ENCODE measurements around the gene RANBP1. TPM values are rescaled to one million over a fixed set of nuclear protein-coding genes. Genes with fewer than 3 reads are reported as not detected.

Gene RANBP1
- total and polyA plus RNA-seq, 2 of the 13 experiments (the other 11 are each of a cell fraction or from before 2014, with no cell fraction given): 181 to 492 TPM

DNA sequence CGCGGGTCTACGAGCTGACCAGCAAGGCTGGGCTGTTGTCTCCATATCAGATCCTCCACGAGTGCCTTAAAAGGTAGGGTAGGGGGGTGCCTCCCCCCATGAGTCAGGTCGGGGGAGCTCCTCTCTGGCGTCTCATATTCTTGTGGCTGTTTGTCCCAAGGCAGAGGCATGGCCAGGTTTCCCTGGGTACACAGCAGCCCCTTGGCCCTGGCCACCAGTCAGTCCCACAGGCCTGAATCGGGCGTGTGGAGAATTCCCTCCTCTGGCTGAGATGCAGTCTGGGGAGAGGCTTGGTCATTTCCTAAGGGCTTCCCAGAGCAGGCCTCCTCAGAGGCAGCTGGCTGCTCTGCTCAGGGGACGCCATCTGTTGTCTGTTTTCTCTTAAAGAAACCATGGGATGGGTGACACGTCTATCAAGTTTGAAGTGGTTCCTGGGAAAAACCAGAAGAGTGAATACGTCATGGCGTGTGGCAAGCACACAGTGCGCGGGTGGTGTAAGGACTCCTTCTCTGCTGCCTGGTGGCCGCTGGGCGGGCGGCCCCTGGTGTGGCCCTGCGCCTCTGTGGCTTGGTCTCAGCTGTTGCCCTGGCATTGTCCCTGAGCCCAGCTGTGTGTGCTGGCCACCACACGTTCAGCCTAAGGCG lies 9.6 kb upstream of the RANBP1 start:
- Histone ChIP-seq H3K4me3 (replicated peaks in 1 of 3; ENCODE audit: insufficient read depth in 1 of 3, low read depth in 2 of 3, low read length in 3 of 3) (no peak overlapping the region), H3K27ac (ENCODE audit: extremely low read length, insufficient read depth, low read length) (no peak overlapping the region), H3K4me1 (ENCODE audit: insufficient read depth, low read length) (peaks cover 8% of the 10 kb centered on the region; the same call in 1 of the 2 replicates), H3K9me3 (ENCODE audit: low read length) (no peaks in the 10 kb centered on the region), H3K9ac (ENCODE audit: insufficient read depth, low read depth, low read length) (no peak overlapping the region), H3K27me3 (ENCODE audit: control insufficient read depth in 1 of 2, insufficient read depth in 2 of 2, low read length in 2 of 2) (no peaks in the 10 kb centered on the region), H3K36me3 (replicated peaks in 1 of 2; ENCODE audit: control insufficient read depth in 1 of 2, insufficient read depth in 2 of 2, low read length in 2 of 2) (peaks cover 55 to 96% of the 10 kb centered on the region in 2 experiments), H3K4me2 (ENCODE audit: low read depth, low read length) (no peak overlapping the region), H4K20me1 (ENCODE audit: insufficient read depth, low read length) (peaks cover 4% of the 10 kb centered on the region; the same call in 1 of the 2 replicates), H2AFZ (ENCODE audit: low read length) (no peak overlapping the region), H3K79me2 (ENCODE audit: insufficient read depth, low read length) (peaks cover 10% of the 10 kb centered on the region)
- 97% methylated on average over 17 of the region's 20 CpGs for WGBS (ENCODE audit: low lambda C conversion rate)
- TF ChIP-seq NFYC (CRISPR knock-in tag; IDR thresholded peaks at IDR 0.05) (no peak), AGO2 (optimal IDR thresholded peaks at IDR 0.05; ENCODE audit: low read depth, low read length) (peak; percentile 12)
- no TSS peak for BruUV-seq (replicated peaks)
- CTCF ChIA-PET (ENCODE audit: low intra/inter-chr PET ratio, low total read pairs): no interaction called here
- DNase-seq (ENCODE audit: low spot score): no peak
- in situ Hi-C loops (cut with HindIII; ENCODE audit: extremely low pct_ligation_motif_present, low pct_unique_long_range_greater_than_20kb): no loop called here
- intact Hi-C loops (cut with micrococcal nuclease; ENCODE audit: unreplicated experiment): no loop called here
- POLR2A ChIA-PET: interaction anchor here (1.3 kb wide), 1 partner anchor 11 kb away, joined by 4 read pairs; the partner anchor contains the start of gene TRMT2A
- ATAC-seq: no peak
- no peak for FAIRE-seq

DNA sequence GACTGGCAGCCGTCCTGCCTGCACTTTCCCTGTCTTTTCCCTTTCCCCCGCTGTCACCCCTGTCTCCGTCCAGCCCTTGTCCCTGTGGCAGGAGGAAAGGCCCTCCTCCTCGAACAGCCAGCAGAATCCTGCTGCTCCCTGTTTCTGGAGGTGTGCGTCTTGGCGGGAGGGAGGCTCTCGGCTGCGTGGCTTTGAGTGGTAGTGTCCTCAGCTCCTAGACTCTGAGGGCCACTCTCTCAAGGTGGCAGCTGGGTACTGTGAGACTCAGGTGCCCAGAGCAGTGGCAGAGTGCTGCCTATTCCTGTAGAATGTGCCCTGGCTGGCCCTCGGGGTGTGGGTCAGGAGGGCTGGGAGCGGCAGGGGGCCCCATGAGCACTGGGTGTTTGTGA lies 9.1 kb upstream of the RANBP1 start:
- WGBS (ENCODE audit: low lambda C conversion rate): over 99% methylated on average over 10 of the region's 10 CpGs
- H3K9me3 ChIP-seq (ENCODE audit: low read length): no peaks in the 10 kb centered on the region
- H3K9ac ChIP-seq (ENCODE audit: insufficient read depth, low read depth, low read length): no peak overlapping the region
- peaks cover 10% of the 10 kb centered on the region for H3K79me2 ChIP-seq (ENCODE audit: insufficient read depth, low read length)
- H3K27ac ChIP-seq (ENCODE audit: extremely low read length, insufficient read depth, low read length): no peak overlapping the region
- peaks cover 4% of the 10 kb centered on the region; the same call in 1 of the 2 replicates for H4K20me1 ChIP-seq (ENCODE audit: insufficient read depth, low read length)
- H3K4me2 ChIP-seq (ENCODE audit: low read depth, low read length): no peak overlapping the region
- DNase-seq (ENCODE audit: low spot score): no peak
- H3K4me1 ChIP-seq (ENCODE audit: insufficient read depth, low read length): peaks cover 5% of the 10 kb centered on the region
- no peaks in the 10 kb centered on the region for H3K27me3 ChIP-seq (ENCODE audit: control insufficient read depth in 1 of 2, insufficient read depth in 2 of 2, low read length in 2 of 2)
- no TSS peak for BruUV-seq (replicated peaks)
- intact Hi-C loops (cut with micrococcal nuclease; ENCODE audit: unreplicated experiment): no loop called here
- ChIA-PET CTCF (ENCODE audit: low intra/inter-chr PET ratio, low total read pairs) (no interaction called here), POLR2A (interaction anchor here (1.3 kb wide), 1 partner anchor 10 kb away, joined by 4 read pairs; the partner anchor contains the start of gene TRMT2A)
- ATAC-seq: no peak
- no peak for FAIRE-seq
- peaks cover 51 to 92% of the 10 kb centered on the region in 2 experiments for H3K36me3 ChIP-seq (replicated peaks in 1 of 2; ENCODE audit: control insufficient read depth in 1 of 2, insufficient read depth in 2 of 2, low read length in 2 of 2)
- no peak for TF ChIP-seq CHD2 (IDR thresholded peaks at IDR 0.05; ENCODE audit: low read depth, low read length)
- TF ChIP-seq, protein P1, sequence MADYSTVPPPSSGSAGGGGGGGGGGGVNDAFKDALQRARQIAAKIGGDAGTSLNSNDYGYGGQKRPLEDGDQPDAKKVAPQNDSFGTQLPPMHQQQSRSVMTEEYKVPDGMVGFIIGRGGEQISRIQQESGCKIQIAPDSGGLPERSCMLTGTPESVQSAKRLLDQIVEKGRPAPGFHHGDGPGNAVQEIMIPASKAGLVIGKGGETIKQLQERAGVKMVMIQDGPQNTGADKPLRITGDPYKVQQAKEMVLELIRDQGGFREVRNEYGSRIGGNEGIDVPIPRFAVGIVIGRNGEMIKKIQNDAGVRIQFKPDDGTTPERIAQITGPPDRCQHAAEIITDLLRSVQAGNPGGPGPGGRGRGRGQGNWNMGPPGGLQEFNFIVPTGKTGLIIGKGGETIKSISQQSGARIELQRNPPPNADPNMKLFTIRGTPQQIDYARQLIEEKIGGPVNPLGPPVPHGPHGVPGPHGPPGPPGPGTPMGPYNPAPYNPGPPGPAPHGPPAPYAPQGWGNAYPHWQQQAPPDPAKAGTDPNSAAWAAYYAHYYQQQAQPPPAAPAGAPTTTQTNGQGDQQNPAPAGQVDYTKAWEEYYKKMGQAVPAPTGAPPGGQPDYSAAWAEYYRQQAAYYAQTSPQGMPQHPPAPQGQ (CRISPR knock-in tag; IDR thresholded peaks at IDR 0.05; ENCODE audit: borderline replicate concordance): no peak
- no peak overlapping the region for H2AFZ ChIP-seq (ENCODE audit: low read length)
- in situ Hi-C loops (cut with HindIII; ENCODE audit: extremely low pct_ligation_motif_present, low pct_unique_long_range_greater_than_20kb): no loop called here
- H3K4me3 ChIP-seq (replicated peaks in 1 of 3; ENCODE audit: insufficient read depth in 1 of 3, low read depth in 2 of 3, low read length in 3 of 3): no peak overlapping the region
